Motor neuron (in vitro differentiated cells): Measurements from ENCODE around the gene NCOA6. TPM values are rescaled to one million over a fixed set of nuclear protein-coding genes. Genes with fewer than 3 reads are reported as not detected.

Experiments used
- ATAC-seq, 8 experiments: fragments of 200-7000 bp; cut with Tn5 transposase; replicated peaks in 6 of 8; 2 replicates each; pipeline ENCODE4 v1.8.0; 2021; ENCODE audit warnings: mild to moderate bottlenecking in 8 of 8, moderate library complexity in 8 of 8
- H3K27ac ChIP-seq, 2 donors: fragments of 250-450 bp; sonication (Bioruptor Pico); 2 replicates each; pipeline ENCODE4 v1.9.0; 2021; ENCODE audit warnings: antibody characterized with exemption in 2 of 2, mild to moderate bottlenecking in 2 of 2, moderate library complexity in 1 of 2
- H3K4me1 ChIP-seq, 2 donors: fragments of 250-450 bp; sonication (Bioruptor Pico); replicated peaks in 1 of 2; 2 replicates each; pipeline ENCODE4 v1.6.1; 2021; ENCODE audit warnings: antibody characterized with exemption in 2 of 2, mild to moderate bottlenecking in 2 of 2, moderate library complexity in 1 of 2
- H3K4me3 ChIP-seq, 5 donors: fragments of 250-450 bp; sonication (Bioruptor Pico); 2 replicates each; pipeline ENCODE4 v1.9.0; 2021; ENCODE audit warnings: antibody characterized with exemption in 5 of 5, mild to moderate bottlenecking in 5 of 5, moderate library complexity in 4 of 5
- WGBS, 10 experiments: fragments of 450-650 bp; shearing (Covaris generic); methylation state at CpG; one replicate each; pipeline ENCODE4 v1.0.0; 2022; 5-methylcytosine and 5-hydroxymethylcytosine counted together
- in situ Hi-C, 9 experiments: fragments of 400-800 bp; cut with MboI; loops; one replicate each; pipeline ENCODE4 v1.15.0; 2021; ENCODE audit warnings: low sequenced_read_pairs in 9 of 9, low pct_unique_long_range_greater_than_20kb in 2 of 9; ENCODE audit not compliant: unreplicated experiment in 9 of 9
- total RNA-seq, 8 experiments: library from RNA; unstranded; fragments of 300-600 nt; gene quantifications; 2 replicates each; pipeline versions ENCODE4 v1.2.3 to v1.2.4, GENCODE V29; 2022

Gene NCOA6
- total RNA-seq, 8 experiments from 2014 or later: 6.6 to 25.6 (median 19.2) TPM

- no peak overlapping the region for H3K4me3 ChIP-seq
- H3K27ac ChIP-seq: no peak overlapping the region
- H3K4me1 ChIP-seq: peaks cover 7 to 9% of the 10 kb centered on the region in 2 donors
- in situ Hi-C loops: loop anchor here in 2 of 9 experiments (25.0 kb wide), 2 partner anchors 175 to 400 kb away; partner anchors contain the start of gene AHCY (in 1 of the 2)
- ATAC-seq: no peak
- 80 to 100% (median 100%) methylated on average over 1 to 3 of the region's 3 CpGs; no CpG with 5 or more reads in 5 of the 10 experiments for WGBS, 10 experiments
Observed at GRCh38 chr20:34711813-34712430, 113.5 kb downstream of the NCOA6 start.

- no peak overlapping the region for H3K27ac ChIP-seq
- ATAC-seq: no peak
- in situ Hi-C loops: loop anchor here in 2 of 9 experiments (25.0 kb wide), 2 partner anchors 174 to 399 kb away; partner anchors contain the start of gene AHCY (in 1 of the 2)
- 40 to 100% (median 92%) methylated on average over 1 to 2 of the region's 9 CpGs; no CpG with 5 or more reads in 4 of the 10 experiments for WGBS, 10 experiments
- H3K4me1 ChIP-seq: peaks cover 7 to 9% of the 10 kb centered on the region in 2 donors
- no peak overlapping the region for H3K4me3 ChIP-seq
Observed at GRCh38 chr20:34710861-34711574, 114.4 kb downstream of the NCOA6 start.

- peaks cover 8 to 9% of the 10 kb centered on the region in 2 donors for H3K4me1 ChIP-seq
- peak overlapping the region in 1 of 2 donors; percentile 93 for H3K27ac ChIP-seq
- H3K4me3 ChIP-seq: peak overlapping the region in 4 of 5 donors; percentile 38 to 59 (median 50)
- no peak for ATAC-seq
- in situ Hi-C loops: loop anchor here in 2 of 9 experiments (25.0 kb wide), 2 partner anchors 173 to 398 kb away; partner anchors contain the start of gene AHCY (in 1 of the 2)
Observed at GRCh38 chr20:34710568-34710839, 114.9 kb downstream of the NCOA6 start.

GRCh38 chr20:34709831-34710567 lies 115.5 kb downstream of the NCOA6 start:
- H3K4me1 ChIP-seq: peaks cover 13% of the 10 kb centered on the region in 2 donors
- in situ Hi-C loops: loop anchor here in 2 of 9 experiments (25.0 kb wide), 2 partner anchors 173 to 398 kb away; partner anchors contain the start of gene AHCY (in 1 of the 2)
- 0 to 22% (median 10%) methylated on average over 2 to 18 of the region's 61 CpGs; no CpG with 5 or more reads in 5 of the 10 experiments for WGBS, 10 experiments
- peak overlapping the region; percentile 91 to 93 for H3K27ac ChIP-seq
- peak; percentile 39 to 71 (median 63) for ATAC-seq
- H3K4me3 ChIP-seq: peak overlapping the region; percentile 30 to 59 (median 43)

GRCh38 chr20:34709044-34709830 lies 116.2 kb downstream of the NCOA6 start:
- peak; percentile 54 to 74 (median 70) for ATAC-seq
- peak overlapping the region; percentile 91 to 93 for H3K27ac ChIP-seq
- peaks cover 13 to 15% of the 10 kb centered on the region in 2 donors for H3K4me1 ChIP-seq
- H3K4me3 ChIP-seq: peak overlapping the region; percentile 30 to 59 (median 43)
- 0% methylated on average over 1 of the region's 64 CpGs; no CpG with 5 or more reads in 9 of the 10 experiments for WGBS, 10 experiments
- in situ Hi-C loops: loop anchor here in 2 of 9 experiments (25.0 kb wide), 2 partner anchors 172 to 397 kb away; partner anchors contain the start of gene AHCY (in 1 of the 2)

GRCh38 chr20:34708621-34709043 lies 116.8 kb downstream of the NCOA6 start:
- peak in 7 of 8 experiments; percentile 0 to 11 (median 1) for ATAC-seq
- H3K4me3 ChIP-seq: peak overlapping the region; percentile 30 to 59 (median 43)
- peak overlapping the region; percentile 91 to 93 for H3K27ac ChIP-seq
- H3K4me1 ChIP-seq: peaks cover 13 to 15% of the 10 kb centered on the region in 2 donors
- in situ Hi-C loops: loop anchor here in 2 of 9 experiments (25.0 kb wide), 2 partner anchors 171 to 396 kb away; partner anchors contain the start of gene AHCY (in 1 of the 2)
- 40% methylated on average over 1 of the region's 22 CpGs; no CpG with 5 or more reads in 9 of the 10 experiments for WGBS, 10 experiments

GRCh38 chr20:34706912-34707784 lies 118.3 kb downstream of the NCOA6 start:
- no peak overlapping the region for H3K4me3 ChIP-seq
- peaks cover 13 to 18% of the 10 kb centered on the region in 2 donors for H3K4me1 ChIP-seq
- H3K27ac ChIP-seq: no peak overlapping the region
- in situ Hi-C loops: loop anchor here in 2 of 9 experiments (25.0 kb wide), 2 partner anchors 170 to 395 kb away; partner anchors contain the start of gene AHCY (in 1 of the 2)
- ATAC-seq: no peak
- WGBS, 10 experiments: 73% methylated on average over 2 of the region's 3 CpGs; no CpG with 5 or more reads in 9 of the 10 experiments

- in situ Hi-C loops: loop anchor here in 2 of 9 experiments (25.0 kb wide), 2 partner anchors 169 to 394 kb away; partner anchors contain the start of gene AHCY (in 1 of the 2)
- no peak for ATAC-seq
- 80 to 100% (median 84%) methylated on average over 1 of the region's 1 CpG; no CpG with 5 or more reads in 6 of the 10 experiments for WGBS, 10 experiments
- H3K4me1 ChIP-seq: peaks cover 13 to 18% of the 10 kb centered on the region in 2 donors
- H3K27ac ChIP-seq: no peak overlapping the region
- no peak overlapping the region for H3K4me3 ChIP-seq
Observed at GRCh38 chr20:34706302-34706875, 119.1 kb downstream of the NCOA6 start.

- Histone ChIP-seq H3K4me3 (peak overlapping the region; percentile 75 to 99 (median 91)), H3K27ac (peak overlapping the region; percentile 93 to 99), H3K4me1 (peaks cover 11 to 17% of the 10 kb centered on the region in 2 donors)
- WGBS, 10 experiments: 60 to 100% (median 88%) methylated on average over 1 to 2 of the region's 6 CpGs; no CpG with 5 or more reads in 3 of the 10 experiments
- in situ Hi-C loops: loop anchor here in 2 of 9 experiments (25.0 kb wide), 2 partner anchors 168 to 393 kb away; partner anchors contain the start of gene AHCY (in 1 of the 2)
- ATAC-seq: peak in 2 of 8 experiments; percentile 0 to 1
Observed at GRCh38 chr20:34705397-34706301, 119.8 kb downstream of the NCOA6 start.

- Histone ChIP-seq H3K4me3 (peak overlapping the region; percentile 75 to 99 (median 91)), H3K27ac (peak overlapping the region; percentile 93 to 99), H3K4me1 (peaks cover 7 to 11% of the 10 kb centered on the region in 2 donors)
- in situ Hi-C loops: loop anchor here in 2 of 9 experiments (25.0 kb wide), 2 partner anchors 168 to 393 kb away; partner anchors contain the start of gene AHCY (in 1 of the 2)
- 20 to 56% (median 39%) methylated on average over 1 to 2 of the region's 5 CpGs; no CpG with 5 or more reads in 6 of the 10 experiments for WGBS, 10 experiments
- ATAC-seq: no peak
Observed at GRCh38 chr20:34705008-34705396, 120.4 kb downstream of the NCOA6 start.
